Immature natural killer cell (primary cell): ENCODE data around the gene CIT. TPM values are rescaled to one million over a fixed set of nuclear protein-coding genes. Genes with fewer than 3 reads are reported as not detected.
"Not testable (repeated sequence)": the region's sequence is repeated elsewhere in the genome, so short reads cannot be mapped to it uniquely, and the experiment has no call there.

Experiments
- DNase-seq, 3 donors: peaks; one replicate each; pipeline ENCODE4 v3.0.0; 2022; ENCODE audit warnings: mixed read lengths in 1 of 3
- H3K27ac Mint-ChIP-seq, 6 donors: one replicate each; pipeline ENCODE4 v1.8.0; 2020; ENCODE audit warnings: mixed read lengths in 6 of 6, mild to moderate bottlenecking in 5 of 6, inconsistent platforms in 4 of 6, moderate library complexity in 3 of 6
- H3K27me3 Mint-ChIP-seq, 3 donors: one replicate each; pipeline ENCODE4 v1.8.0; 2020 to 2021; ENCODE audit warnings: low read depth in 3 of 3, mild to moderate bottlenecking in 3 of 3, mixed read lengths in 3 of 3, moderate library complexity in 3 of 3, inconsistent platforms in 1 of 3
- H3K36me3 Mint-ChIP-seq, 3 donors: one replicate each; pipeline ENCODE4 v1.8.0; 2020; ENCODE audit warnings: mixed read lengths in 3 of 3, inconsistent platforms in 2 of 3, mild to moderate bottlenecking in 2 of 3
- H3K4me1 Mint-ChIP-seq, 2 donors: one replicate each; pipeline ENCODE4 v1.8.0; 2020; ENCODE audit warnings: inconsistent platforms in 2 of 2, mild to moderate bottlenecking in 2 of 2, mixed read lengths in 2 of 2, moderate library complexity in 1 of 2
- H3K4me3 Mint-ChIP-seq, 5 donors: one replicate each; pipeline ENCODE4 v1.8.0; 2020; ENCODE audit warnings: mild to moderate bottlenecking in 5 of 5, mixed read lengths in 5 of 5, inconsistent platforms in 3 of 5, moderate library complexity in 3 of 5
- H3K9me3 Mint-ChIP-seq, 6 donors: one replicate each; pipeline ENCODE4 v1.8.0; 2020; ENCODE audit warnings: mild to moderate bottlenecking in 6 of 6, mixed read lengths in 6 of 6, inconsistent platforms in 4 of 6, moderate library complexity in 3 of 6
- polyA plus RNA-seq, 3 donors: library from polyadenylated mRNA; unstranded; fragments of 300-500 nt; fragmentation: Illumina TruSeq; gene quantifications; one replicate each; pipeline ENCODE4 v1.2.3, GENCODE V29; 2021

CIT gene
- polyA plus RNA-seq, 3 donors from 2014 or later, result 0.75 TPM; not detected in 2

DNA sequence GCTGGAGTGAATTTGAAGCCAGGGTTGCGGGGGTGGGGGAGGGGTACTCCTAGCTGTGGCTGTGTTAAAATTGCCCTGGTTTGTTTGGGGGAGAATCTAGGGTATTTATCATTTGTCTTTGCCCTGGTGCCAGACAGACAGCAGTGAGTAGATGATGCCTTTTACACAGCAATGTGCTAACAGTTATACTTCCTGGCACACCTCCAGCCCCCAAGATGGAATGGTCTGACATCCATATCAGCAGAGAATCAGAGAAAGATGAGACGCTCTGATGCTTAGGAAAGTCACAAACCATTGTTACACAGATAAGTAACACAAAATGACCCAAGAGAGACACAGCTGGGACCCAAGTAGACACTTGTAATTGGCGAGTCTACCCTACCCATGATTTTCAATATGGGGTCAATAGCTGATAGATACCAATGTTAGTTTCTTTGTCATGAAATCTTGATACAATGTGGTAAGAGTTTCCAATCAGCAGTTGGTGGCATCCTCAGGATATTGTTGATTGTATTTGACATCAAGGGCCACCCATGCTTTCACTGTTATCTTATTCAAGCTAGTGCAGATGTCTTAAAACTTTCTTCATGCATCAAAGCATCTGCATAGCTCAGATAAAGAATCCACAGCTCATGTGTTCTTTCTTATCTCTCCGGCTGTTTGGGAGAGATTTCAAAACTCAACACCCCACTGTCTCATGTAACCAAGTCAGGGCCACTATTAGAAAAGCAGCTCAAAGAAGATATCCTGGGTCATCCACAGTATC, 211.8 kb downstream of the CIT start:
- Mint-ChIP-seq H3K4me3 (no peak overlapping the region), H3K4me1 (peaks cover 37 to 45% of the 10 kb centered on the region in 2 donors), H3K36me3 (no peaks in the 10 kb centered on the region), H3K27ac (peak overlapping the region in 2 of 6 donors; percentile 74 to 87), H3K27me3 (peaks cover 2 to 8% (median 8%) of the 10 kb centered on the region in 3 donors), H3K9me3 (no peaks in the 10 kb centered on the region)
- DNase-seq, result no peak

DNA sequence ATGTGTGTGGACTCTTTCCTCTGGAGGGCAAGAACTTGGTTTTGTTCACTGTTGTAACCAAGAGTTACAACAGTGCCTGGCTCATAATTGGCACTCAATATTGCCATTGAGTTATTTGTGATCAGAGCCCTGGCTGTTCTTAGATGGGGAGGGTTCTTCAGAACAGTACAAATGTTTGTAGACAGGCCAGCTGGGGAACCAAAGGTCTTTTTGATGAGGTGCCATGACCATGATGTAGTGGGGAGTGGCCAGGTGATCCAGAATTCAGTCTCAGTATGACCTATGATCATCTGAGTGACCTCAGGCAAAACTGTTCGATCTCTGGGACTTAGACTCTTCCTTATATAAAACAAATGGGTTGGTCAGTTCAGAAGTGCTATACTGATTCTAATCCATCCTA, 212.5 kb downstream of the CIT start:
- Mint-ChIP-seq H3K27me3 (peaks cover 2 to 8% (median 8%) of the 10 kb centered on the region in 3 donors), H3K27ac (no peak overlapping the region), H3K9me3 (no peaks in the 10 kb centered on the region), H3K4me1 (peaks cover 37 to 45% of the 10 kb centered on the region in 2 donors), H3K36me3 (no peaks in the 10 kb centered on the region), H3K4me3 (no peak overlapping the region)
- DNase-seq, result no peak

DNA sequence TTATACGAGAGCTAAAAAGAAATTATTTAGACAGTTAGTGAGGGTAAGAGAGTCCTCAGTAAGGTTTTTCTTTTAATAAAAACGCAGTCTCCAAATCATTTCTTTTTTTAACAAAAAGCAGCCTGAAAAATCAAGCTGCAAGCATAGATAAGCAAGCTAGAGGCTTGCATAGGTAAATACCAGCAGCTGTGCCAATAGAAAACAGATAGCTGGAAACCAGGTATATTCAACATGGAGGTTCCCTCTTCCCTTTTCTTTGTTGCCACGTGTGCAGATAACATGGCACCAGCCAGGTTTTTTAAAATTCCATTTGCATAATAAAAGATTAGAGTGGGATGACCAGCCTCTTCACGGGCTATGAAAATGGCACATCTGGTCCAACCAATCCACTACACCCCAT, 215.2 kb downstream of the CIT start:
- H3K9me3 Mint-ChIP-seq, result no peaks in the 10 kb centered on the region

DNA sequence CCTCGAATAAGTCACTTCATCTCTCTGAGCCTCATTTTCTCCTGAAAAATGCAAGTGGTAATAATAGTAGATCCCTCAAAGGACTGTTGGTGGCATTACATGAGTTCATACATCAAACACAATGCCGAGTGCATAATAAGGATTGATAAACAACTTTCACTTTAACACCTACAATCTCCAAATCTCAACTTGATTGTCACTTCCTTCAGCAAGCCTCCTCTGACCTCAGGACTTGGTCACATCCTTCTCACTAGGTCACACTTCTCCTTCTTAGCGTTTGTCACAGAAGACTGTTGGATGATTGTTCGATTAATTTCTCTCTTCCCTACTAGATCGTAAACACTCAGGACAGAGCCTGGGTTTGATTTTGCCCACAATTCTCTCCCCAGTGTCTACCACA, 217.0 kb downstream of the CIT start:
- Mint-ChIP-seq H3K9me3 (no peaks in the 10 kb centered on the region), H3K4me1 (peaks cover 10 to 15% of the 10 kb centered on the region in 2 donors), H3K36me3 (no peaks in the 10 kb centered on the region), H3K4me3 (peak overlapping the region in 4 of 5 donors; percentile 8 to 62 (median 34)), H3K27ac (peak overlapping the region in 5 of 6 donors; percentile 58 to 88 (median 64)), H3K27me3 (peaks cover 2 to 4% (median 3%) of the 10 kb centered on the region in 3 donors)
- peak; percentile 41 to 59 (median 49) for DNase-seq

More for the DNA sequence above, 215.2 kb downstream of the CIT start:
- no peak for DNase-seq
- H3K27ac Mint-ChIP-seq, result peak overlapping the region in 2 of 6 donors; percentile 5 to 60
- peaks cover 2 to 4% (median 3%) of the 10 kb centered on the region in 3 donors for H3K27me3 Mint-ChIP-seq
- H3K4me3 Mint-ChIP-seq, result no peak overlapping the region
- peaks cover 20 to 33% of the 10 kb centered on the region in 2 donors for H3K4me1 Mint-ChIP-seq
- H3K36me3 Mint-ChIP-seq, result no peaks in the 10 kb centered on the region

DNA sequence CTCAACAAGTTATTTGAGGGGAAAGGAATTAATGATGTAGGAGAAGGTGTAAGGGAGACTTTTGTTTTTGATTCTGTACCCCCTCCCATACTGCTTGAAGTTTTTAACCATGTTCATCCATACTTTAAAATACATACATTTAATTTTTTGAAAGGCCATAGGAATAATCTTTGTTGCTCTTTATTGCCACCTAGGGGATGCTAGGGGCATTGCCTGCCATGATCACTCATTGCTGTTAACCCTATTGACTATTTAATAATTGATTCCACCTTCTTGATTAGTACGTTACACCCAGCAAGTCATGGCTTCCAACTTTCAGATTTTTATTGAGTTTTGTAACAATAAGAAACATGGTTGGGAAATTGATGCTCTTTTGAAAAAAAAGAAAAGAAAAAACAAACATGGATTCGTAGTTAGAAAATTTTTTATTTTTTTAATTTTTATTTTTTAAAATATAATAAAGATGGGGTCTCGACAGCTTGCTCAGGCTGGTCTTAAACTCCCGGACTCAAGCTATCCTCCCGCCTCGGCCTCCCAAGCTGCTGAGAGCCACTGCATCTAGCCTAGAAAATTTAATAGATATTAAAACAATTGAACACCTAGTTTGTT, 217.7 kb downstream of the CIT start:
- Mint-ChIP-seq H3K36me3 (no peaks in the 10 kb centered on the region), H3K27ac (peak overlapping the region in 4 of 6 donors; percentile 58 to 88 (median 61)), H3K4me3 (peak overlapping the region in 1 of 5 donors; percentile 62), H3K9me3 (no peaks in the 10 kb centered on the region), H3K4me1 (peaks cover 10 to 15% of the 10 kb centered on the region in 2 donors), H3K27me3 (peaks cover 2 to 4% (median 3%) of the 10 kb centered on the region in 3 donors)
- DNase-seq, result peak; percentile 44 to 49 (median 48)

DNA sequence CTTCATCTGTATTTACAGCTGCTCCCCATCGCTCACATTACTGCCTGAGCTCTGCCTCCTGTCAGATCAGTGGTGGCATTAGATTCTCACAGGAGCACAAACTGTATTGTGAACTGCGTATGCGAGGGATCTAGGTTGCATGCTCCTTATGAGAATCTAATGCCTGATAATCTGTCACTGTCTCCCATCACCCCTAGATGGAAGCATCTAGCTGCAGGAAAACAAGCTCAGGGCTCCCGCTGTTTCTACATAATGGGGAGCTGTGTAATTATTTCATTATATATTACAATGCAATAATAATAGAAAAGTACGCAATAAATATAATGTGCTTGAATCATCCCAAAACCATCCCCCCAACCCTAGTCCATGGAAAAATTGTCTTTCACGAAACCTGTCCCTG, 219.0 kb downstream of the CIT start:
- not testable (repeated sequence) for H3K36me3 Mint-ChIP-seq, H3K4me3 Mint-ChIP-seq, H3K27me3 Mint-ChIP-seq, H3K9me3 Mint-ChIP-seq, DNase-seq, H3K27ac Mint-ChIP-seq
- peaks cover 10 to 15% of the 10 kb centered on the region in 2 donors for H3K4me1 Mint-ChIP-seq

DNA sequence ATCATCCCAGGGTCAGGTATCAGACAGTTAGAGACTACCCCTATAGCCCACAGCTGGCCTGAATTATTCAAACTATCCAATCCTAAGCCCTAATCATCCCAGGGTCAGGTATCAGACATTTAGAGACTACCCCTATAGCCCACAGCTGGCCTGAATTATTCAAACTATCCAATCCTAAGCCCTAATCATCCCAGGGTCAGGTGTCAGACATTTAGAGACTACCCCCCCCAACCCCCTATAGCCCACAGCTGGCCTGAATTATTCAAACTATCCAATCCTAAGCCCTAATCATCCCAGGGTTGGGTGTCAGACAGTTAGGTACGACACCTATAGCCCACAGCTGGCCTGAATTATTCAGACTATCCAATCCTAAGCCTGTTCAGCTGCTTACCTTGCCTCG, 220.1 kb downstream of the CIT start:
- not testable (repeated sequence) for H3K4me3 Mint-ChIP-seq, H3K27ac Mint-ChIP-seq, H3K27me3 Mint-ChIP-seq, H3K36me3 Mint-ChIP-seq, DNase-seq
- peaks cover 4 to 21% (median 11%) of the 10 kb centered on the region in 6 donors for H3K9me3 Mint-ChIP-seq
- peaks cover 10 to 15% of the 10 kb centered on the region in 2 donors for H3K4me1 Mint-ChIP-seq

DNA sequence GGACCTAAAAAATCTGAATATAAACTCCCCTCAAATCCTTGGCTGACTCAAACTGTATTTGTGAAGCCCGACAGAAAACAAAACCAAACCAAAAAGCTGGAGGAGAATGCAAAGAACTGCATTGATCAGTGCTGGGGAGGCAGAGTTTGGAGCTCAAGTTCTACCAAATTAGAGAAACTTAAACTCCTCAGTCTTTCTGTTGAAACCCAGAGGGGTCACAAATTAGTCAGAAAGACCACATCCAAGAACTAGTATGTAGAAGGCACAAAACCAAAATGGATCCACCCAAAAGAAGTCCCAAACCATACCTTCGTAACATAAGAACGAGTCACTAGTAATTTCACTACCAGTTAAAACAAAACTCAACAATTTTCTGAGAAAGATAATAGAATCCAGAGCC, 224.5 kb downstream of the CIT start:
- Mint-ChIP-seq H3K9me3 (peaks cover 4 to 22% (median 11%) of the 10 kb centered on the region in 6 donors), H3K4me3 (no peak overlapping the region), H3K4me1 (no peaks in the 10 kb centered on the region), H3K27me3 (peaks cover 2 to 8% (median 7%) of the 10 kb centered on the region in 3 donors), H3K27ac (no peak overlapping the region), H3K36me3 (peaks cover 0 to 6% (median 0%) of the 10 kb centered on the region in 3 donors)
- no peak for DNase-seq

DNA sequence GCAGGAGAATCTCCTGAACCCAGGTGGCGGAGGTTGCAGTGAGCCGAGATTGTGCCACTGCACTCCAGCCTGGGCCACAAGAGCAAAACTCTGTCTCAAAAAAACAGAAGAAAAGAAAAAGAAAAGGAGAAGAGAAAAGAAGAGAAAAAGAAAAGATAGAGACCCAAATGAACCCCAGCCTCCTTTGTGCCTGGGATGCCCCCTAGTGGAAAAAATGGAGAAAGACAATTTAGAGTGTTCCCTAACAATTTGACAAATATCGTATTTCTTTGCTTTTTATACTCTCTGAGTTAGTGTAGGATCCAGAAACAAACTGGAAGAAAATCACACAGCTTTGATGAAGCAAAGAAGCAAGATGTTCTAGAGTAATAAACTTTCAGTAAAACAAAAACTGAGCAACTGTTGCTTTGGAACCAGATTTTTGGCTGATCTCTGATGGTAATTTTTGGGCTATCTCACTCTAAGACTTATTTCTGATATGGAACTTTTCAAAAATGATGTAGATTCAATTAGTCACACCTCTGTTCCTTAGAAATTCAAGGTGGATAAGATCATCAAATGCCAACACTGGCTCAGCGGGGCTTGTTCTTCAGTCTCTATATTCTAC, 227.8 kb downstream of the CIT start:
- no peaks in the 10 kb centered on the region for H3K4me1 Mint-ChIP-seq
- peaks cover 0 to 6% (median 0%) of the 10 kb centered on the region in 3 donors for H3K36me3 Mint-ChIP-seq
- H3K9me3 Mint-ChIP-seq, result peaks cover 4 to 22% (median 11%) of the 10 kb centered on the region in 6 donors
- H3K27me3 Mint-ChIP-seq, result peaks cover 3 to 10% (median 5%) of the 10 kb centered on the region in 3 donors
- peak in 1 of 3 donors; percentile 17 for DNase-seq
- H3K4me3 Mint-ChIP-seq, result no peak overlapping the region
- no peak overlapping the region for H3K27ac Mint-ChIP-seq

DNA sequence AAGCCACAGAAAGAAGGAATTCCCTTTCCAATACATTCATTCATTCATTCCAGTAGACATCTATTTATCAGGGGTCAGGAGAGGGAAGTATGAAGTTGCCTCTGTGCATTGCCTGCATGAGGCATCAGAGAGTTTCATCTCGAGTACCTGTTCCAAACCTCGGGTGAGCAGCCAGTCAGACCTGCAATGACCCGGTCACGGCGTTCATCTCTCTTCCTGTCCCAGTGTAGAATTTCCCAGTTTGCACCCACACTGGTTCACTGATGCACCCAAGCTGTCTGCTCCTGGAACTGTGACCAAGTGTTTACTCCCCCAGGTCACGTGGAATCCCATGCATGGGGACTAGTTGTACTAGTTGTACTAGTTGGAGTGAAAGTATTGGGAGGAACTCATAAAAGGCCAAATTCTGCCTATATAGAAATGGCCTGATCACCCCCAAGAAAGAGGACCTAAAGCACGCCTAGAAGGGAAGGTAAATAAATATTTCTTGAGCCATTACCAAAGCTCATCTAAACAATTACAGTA, 231.5 kb downstream of the CIT start:
- H3K36me3 Mint-ChIP-seq, result no peaks in the 10 kb centered on the region
- H3K4me3 Mint-ChIP-seq, result no peak overlapping the region
- no peak for DNase-seq
- H3K4me1 Mint-ChIP-seq, result no peaks in the 10 kb centered on the region
- no peaks in the 10 kb centered on the region for H3K9me3 Mint-ChIP-seq
- peaks cover 1 to 5% (median 3%) of the 10 kb centered on the region in 3 donors for H3K27me3 Mint-ChIP-seq
- no peak overlapping the region for H3K27ac Mint-ChIP-seq

DNA sequence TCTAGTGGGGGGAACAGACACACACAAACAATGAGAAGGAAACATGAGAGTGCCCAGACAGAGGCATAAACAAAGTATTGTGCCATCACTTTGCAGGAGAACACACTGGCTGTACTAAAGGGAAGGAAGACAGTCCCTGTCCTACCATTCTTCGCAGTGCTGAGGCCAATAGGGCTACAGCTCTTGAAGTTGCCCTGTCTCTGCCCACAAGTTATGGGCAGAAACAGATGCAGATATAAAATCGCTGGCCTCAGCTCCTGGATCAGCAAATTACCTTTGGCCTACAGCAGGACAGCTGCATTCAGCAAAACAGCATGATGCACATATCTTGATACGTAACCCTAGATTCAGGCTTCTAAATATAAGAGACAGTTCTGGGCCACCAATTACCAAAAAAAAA, 232.2 kb downstream of the CIT start:
- no peaks in the 10 kb centered on the region for H3K4me1 Mint-ChIP-seq
- peaks cover 1 to 3% (median 2%) of the 10 kb centered on the region in 3 donors for H3K27me3 Mint-ChIP-seq
- DNase-seq, result no peak

DNA sequence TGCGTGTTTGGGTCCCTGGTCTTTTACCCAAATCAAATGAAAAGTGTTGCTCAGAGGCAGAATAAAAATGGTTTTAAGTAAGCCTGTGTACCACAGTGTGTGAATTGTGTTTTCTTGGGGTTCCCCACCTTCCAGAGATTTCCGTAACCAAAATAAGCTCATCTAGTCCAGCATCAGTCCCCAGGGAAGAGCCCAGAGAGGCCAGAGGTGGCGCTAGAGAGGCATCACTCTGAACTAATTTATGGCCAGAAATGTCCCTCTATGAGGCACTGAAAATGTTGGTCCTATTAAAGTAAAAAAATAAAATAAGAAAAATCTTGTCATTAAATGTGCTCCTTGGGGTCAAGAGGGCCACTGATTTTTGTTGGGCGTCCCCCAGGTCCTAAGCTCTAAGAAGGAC, 234.1 kb downstream of the CIT start:
- H3K36me3 Mint-ChIP-seq, result no peaks in the 10 kb centered on the region
- H3K9me3 Mint-ChIP-seq, result no peaks in the 10 kb centered on the region
- DNase-seq, result no peak
- H3K27ac Mint-ChIP-seq, result no peak overlapping the region
- H3K4me3 Mint-ChIP-seq, result no peak overlapping the region
- H3K4me1 Mint-ChIP-seq, result no peaks in the 10 kb centered on the region
- peaks cover 1 to 8% (median 2%) of the 10 kb centered on the region in 3 donors for H3K27me3 Mint-ChIP-seq

More for the DNA sequence above, 232.2 kb downstream of the CIT start:
- H3K9me3 Mint-ChIP-seq, result no peaks in the 10 kb centered on the region
- H3K36me3 Mint-ChIP-seq, result no peaks in the 10 kb centered on the region
- H3K4me3 Mint-ChIP-seq, result no peak overlapping the region
- peak overlapping the region in 1 of 6 donors; percentile 48 for H3K27ac Mint-ChIP-seq
